Ectodermal cell (in vitro differentiated cells): Measurements from ENCODE around the gene SERBP1. TPM values are rescaled to one million over a fixed set of nuclear protein-coding genes. Genes with fewer than 3 reads are reported as not detected.
A peak's percentile ranks its signal among the peaks of the same experiment; 100 is the strongest.

Experiments used
- H3K27ac ChIP-seq: 2 replicates; pipeline ENCODE4 v1.7.0; 2013; ENCODE audit warnings: mild to moderate bottlenecking, low read depth, low read length; ENCODE audit not compliant: insufficient read depth, poor library complexity, severe bottlenecking
- H3K27me3 ChIP-seq: 2 replicates; pipeline ENCODE4 v1.7.0; 2013; ENCODE audit warnings: mild to moderate bottlenecking, low read length; ENCODE audit not compliant: insufficient read depth, control insufficient read depth, poor library complexity, severe bottlenecking
- H3K36me3 ChIP-seq: one replicate; pipeline ENCODE4 v1.7.0; 2013; ENCODE audit warnings: low read length; ENCODE audit not compliant: control insufficient read depth, insufficient read depth
- H3K4me1 ChIP-seq: one replicate; pipeline ENCODE4 v1.7.0; 2013; ENCODE audit warnings: low read length; ENCODE audit not compliant: control insufficient read depth, insufficient read depth
- H3K4me3 ChIP-seq: 2 replicates; pipeline ENCODE4 v1.7.0; 2013; ENCODE audit warnings: low read depth, low read length, control low read depth; ENCODE audit not compliant: insufficient read depth
- H3K9me3 ChIP-seq: 2 replicates; pipeline ENCODE4 v1.7.0; 2013; ENCODE audit warnings: mild to moderate bottlenecking, low read length, moderate library complexity; ENCODE audit not compliant: control insufficient read depth
- WGBS, 2 experiments: methylation state at CpG; one replicate each; pipeline ENCODE4 v1.1.7; 2013; ENCODE audit warnings: missing lambda C conversion rate in 2 of 2; 5-methylcytosine and 5-hydroxymethylcytosine counted together
- polyA plus RNA-seq, 4 experiments: library from polyadenylated mRNA; stranded (reverse); fragments of 50-300 nt; gene quantifications; one replicate each; pipeline ENCODE4 v1.2.3, GENCODE V29; 2013

The SERBP1 gene
- 472 TPM for polyA plus RNA-seq (2013, experiment 1 of 4)
- polyA plus RNA-seq (2013, experiment 2 of 4), result 461 TPM
- polyA plus RNA-seq (2013, experiment 3 of 4), result 340 TPM
- 377 TPM for polyA plus RNA-seq (2013, experiment 4 of 4)

DNA sequence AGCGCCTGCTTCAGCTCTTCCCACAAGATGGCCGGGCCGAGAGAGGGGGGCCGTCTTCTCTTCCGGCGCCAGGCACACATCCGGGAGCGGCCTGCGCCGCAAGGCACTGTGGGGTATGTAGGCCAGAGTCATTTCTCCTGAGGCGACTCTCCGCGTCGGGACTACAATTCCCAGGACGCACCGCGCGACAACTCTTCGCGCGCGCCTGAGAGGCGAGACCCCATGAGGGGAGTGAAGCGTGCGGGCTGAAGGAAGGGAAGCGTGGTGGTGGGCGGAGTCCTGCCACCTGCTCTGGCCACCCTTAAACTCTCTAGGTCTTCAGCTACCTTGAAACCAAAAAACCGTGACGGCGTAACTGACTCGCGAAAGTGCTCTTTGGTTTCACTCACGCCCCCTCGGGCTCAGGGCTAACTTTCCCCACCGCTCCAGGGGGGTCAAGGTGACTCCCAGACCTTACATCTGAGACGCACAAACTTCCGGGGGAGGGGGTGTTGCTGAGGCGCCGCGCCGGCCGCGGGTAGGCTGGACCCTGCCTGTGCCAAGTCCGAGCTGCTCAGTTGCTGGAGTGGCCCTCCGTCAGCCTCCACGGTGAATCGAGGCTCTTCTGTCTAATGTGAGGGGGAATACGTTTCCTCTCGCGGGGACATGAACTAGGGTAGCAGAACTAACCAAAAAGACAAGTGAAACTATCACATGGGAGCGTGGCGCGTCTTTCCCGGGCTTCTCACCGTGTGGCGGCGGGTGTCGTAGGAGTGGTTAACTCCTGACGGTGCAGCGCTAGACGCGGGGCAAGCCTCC is at the start of gene SERBP1:
Gene SERBP1 (minus strand): TSS at position 45 of the 798 bp plus-strand sequence. CDS start 102 bp downstream, outside the sequence.
- H3K4me3 ChIP-seq, result peak within 1 kb of the TSS; percentile 89
- WGBS, 2 experiments, result 0% methylated on average over 62 of the region's 62 CpGs
- H3K9me3 ChIP-seq, result no peaks in the 10 kb centered on the region
- peak within 1 kb of the TSS; percentile 11 for H3K27ac ChIP-seq
- H3K27me3 ChIP-seq, result no peaks in the 10 kb centered on the region
- no peaks in the 10 kb centered on the region for H3K4me1 ChIP-seq
- H3K36me3 ChIP-seq, result peaks cover 7% of the 10 kb centered on the region

DNA sequence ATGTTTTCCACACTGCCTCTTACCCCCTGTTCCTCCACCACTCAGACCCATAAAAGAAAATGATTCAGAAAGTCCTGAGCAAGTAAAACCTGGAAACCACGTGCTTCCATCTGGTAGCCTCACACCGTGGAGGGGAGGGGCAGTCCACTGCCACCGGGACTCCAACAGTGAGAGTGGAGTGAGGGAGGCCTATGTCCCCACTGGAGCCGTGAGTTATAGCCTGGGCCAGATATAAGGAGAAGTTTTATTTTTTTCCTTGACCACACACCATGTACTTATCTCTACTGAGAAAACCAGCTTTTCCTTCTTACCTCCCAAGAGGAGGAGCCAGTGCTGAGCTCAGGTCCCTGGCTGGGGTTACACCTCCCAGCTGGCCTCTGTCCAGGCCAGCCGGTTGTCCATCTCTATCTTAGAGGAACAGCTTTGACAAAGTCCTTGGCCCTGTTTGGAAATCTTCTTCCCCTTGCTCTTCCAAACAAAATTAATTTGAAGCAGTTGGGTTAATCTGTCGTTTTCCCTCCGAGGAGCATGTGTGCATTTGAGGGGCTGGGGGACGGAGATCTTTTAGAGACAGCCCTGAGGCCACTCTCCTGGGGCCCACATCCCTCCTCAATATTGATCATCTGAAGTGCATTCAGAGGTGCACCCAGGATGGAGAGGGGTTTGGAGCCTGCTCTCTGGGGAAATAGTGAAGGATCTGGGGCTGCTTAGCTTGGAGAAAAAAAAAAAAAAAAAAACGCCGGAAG is 49.1 kb upstream of the SERBP1 start:
- no peaks in the 10 kb centered on the region for H3K4me1 ChIP-seq
- H3K4me3 ChIP-seq, result no peak overlapping the region
- no peaks in the 10 kb centered on the region for H3K36me3 ChIP-seq
- H3K27ac ChIP-seq, result no peak overlapping the region
- WGBS, 2 experiments, result 81% methylated on average over 9 to 10 of the region's 10 CpGs
- H3K9me3 ChIP-seq, result no peaks in the 10 kb centered on the region
- no peaks in the 10 kb centered on the region for H3K27me3 ChIP-seq

DNA sequence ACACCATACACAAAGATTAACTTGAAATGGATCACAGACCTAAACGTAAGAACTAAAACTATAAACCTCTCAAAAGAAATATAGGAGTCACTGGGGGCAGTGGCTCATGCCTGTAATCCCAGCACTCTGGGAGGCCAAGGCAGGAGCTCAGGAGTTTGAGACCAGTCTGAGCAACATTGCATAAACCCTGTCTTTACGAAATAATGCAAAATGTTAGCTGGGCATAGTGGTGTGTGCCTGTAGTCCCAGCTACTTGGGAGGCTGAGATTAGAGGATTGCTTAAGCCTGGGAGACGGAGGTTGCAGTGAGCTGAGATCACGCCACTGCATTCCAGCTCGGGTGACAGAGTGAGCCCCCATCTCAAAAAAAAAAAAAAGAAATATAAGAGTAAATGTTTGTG is 46.7 kb upstream of the SERBP1 start:
- Histone ChIP-seq H3K4me1 (no peaks in the 10 kb centered on the region), H3K27ac (no peak overlapping the region), H3K4me3 (no peak overlapping the region), H3K9me3 (no peaks in the 10 kb centered on the region), H3K27me3 (no peaks in the 10 kb centered on the region), H3K36me3 (no peaks in the 10 kb centered on the region)
- WGBS, 2 experiments, result 65 to 73% methylated on average over 5 of the region's 5 CpGs

GRCh38 chr1:67476006-67476482 is 45.8 kb upstream of the SERBP1 start:
- 92 to 98% methylated on average over 2 of the region's 2 CpGs for WGBS, 2 experiments
- Histone ChIP-seq H3K9me3 (no peaks in the 10 kb centered on the region), H3K4me1 (no peaks in the 10 kb centered on the region), H3K27me3 (no peaks in the 10 kb centered on the region), H3K4me3 (no peak overlapping the region), H3K27ac (no peak overlapping the region), H3K36me3 (no peaks in the 10 kb centered on the region)

- no peaks in the 10 kb centered on the region for H3K4me1 ChIP-seq
- no peak overlapping the region for H3K27ac ChIP-seq
- H3K4me3 ChIP-seq, result no peak overlapping the region
- H3K9me3 ChIP-seq, result no peaks in the 10 kb centered on the region
- H3K27me3 ChIP-seq, result no peaks in the 10 kb centered on the region
- 87 to 94% methylated on average over 2 of the region's 2 CpGs for WGBS, 2 experiments
- no peaks in the 10 kb centered on the region for H3K36me3 ChIP-seq
Measured at GRCh38 chr1:67472056-67472455, 41.9 kb upstream of the SERBP1 start.

- H3K27ac ChIP-seq, result no peak overlapping the region
- no peaks in the 10 kb centered on the region for H3K36me3 ChIP-seq
- no peaks in the 10 kb centered on the region for H3K27me3 ChIP-seq
- 95% methylated on average over 3 of the region's 3 CpGs for WGBS, 2 experiments
- no peak overlapping the region for H3K4me3 ChIP-seq
- peaks cover under 1% of the 10 kb centered on the region for H3K4me1 ChIP-seq
- no peaks in the 10 kb centered on the region for H3K9me3 ChIP-seq
Measured at GRCh38 chr1:67469431-67469830, 39.2 kb upstream of the SERBP1 start.

DNA sequence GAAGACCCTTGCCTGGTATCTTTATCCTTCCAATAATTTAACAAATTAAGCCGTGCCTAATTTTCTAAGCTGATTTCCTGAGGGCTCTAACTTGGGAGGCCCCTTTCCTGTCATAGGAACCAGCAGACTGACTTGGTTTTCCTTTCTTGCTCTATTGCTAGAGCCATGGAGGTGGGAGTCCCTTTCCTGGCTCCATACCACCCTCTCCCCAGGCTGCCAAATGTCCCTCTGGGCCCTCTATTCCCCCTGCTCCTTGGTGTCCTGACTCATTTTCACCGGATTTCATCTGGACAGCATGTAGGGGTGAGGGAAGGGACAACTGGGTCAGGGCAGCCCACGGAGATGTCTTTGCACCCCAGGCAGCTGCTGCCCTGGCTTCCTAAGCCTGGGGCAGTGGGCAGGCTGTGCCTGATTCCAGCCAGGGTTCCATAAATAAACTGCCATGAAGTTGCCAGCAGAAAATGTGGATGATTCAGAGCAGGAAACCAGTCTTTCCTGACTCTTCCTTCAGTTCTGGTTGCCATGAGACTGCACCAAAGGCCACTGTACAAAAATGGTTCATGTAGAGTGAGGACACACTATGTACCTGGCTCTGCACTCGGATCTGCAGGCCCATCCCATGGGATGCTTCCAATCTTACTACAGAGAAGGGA is 38.0 kb upstream of the SERBP1 start:
- no peaks in the 10 kb centered on the region for H3K27me3 ChIP-seq
- H3K4me3 ChIP-seq, result no peak overlapping the region
- no peaks in the 10 kb centered on the region for H3K9me3 ChIP-seq
- no peaks in the 10 kb centered on the region for H3K36me3 ChIP-seq
- H3K4me1 ChIP-seq, result peaks cover 12% of the 10 kb centered on the region
- H3K27ac ChIP-seq, result no peak overlapping the region
- WGBS, 2 experiments, result 90 to 92% methylated on average over 4 of the region's 4 CpGs

- Histone ChIP-seq H3K27ac (no peak overlapping the region), H3K27me3 (no peaks in the 10 kb centered on the region), H3K4me1 (peaks cover 12% of the 10 kb centered on the region), H3K36me3 (no peaks in the 10 kb centered on the region), H3K9me3 (no peaks in the 10 kb centered on the region), H3K4me3 (no peak overlapping the region)
- 94 to 96% methylated on average over 4 of the region's 4 CpGs for WGBS, 2 experiments
Measured at GRCh38 chr1:67465375-67465774, 35.2 kb upstream of the SERBP1 start.

GRCh38 chr1:67464746-67465145 is 34.5 kb upstream of the SERBP1 start:
- Histone ChIP-seq H3K4me1 (peaks cover 12% of the 10 kb centered on the region), H3K27ac (no peak overlapping the region), H3K27me3 (no peaks in the 10 kb centered on the region), H3K4me3 (no peak overlapping the region), H3K36me3 (no peaks in the 10 kb centered on the region), H3K9me3 (no peaks in the 10 kb centered on the region)
- WGBS, 2 experiments, result 94 to 95% methylated on average over 5 of the region's 5 CpGs

GRCh38 chr1:67464058-67464457 is 33.9 kb upstream of the SERBP1 start:
- H3K4me3 ChIP-seq, result no peak overlapping the region
- WGBS, 2 experiments, result 91 to 97% methylated on average over 2 of the region's 2 CpGs
- H3K36me3 ChIP-seq, result no peaks in the 10 kb centered on the region
- H3K27ac ChIP-seq, result no peak overlapping the region
- H3K27me3 ChIP-seq, result no peaks in the 10 kb centered on the region
- no peaks in the 10 kb centered on the region for H3K9me3 ChIP-seq
- H3K4me1 ChIP-seq, result peaks cover 14% of the 10 kb centered on the region
